Endothelial cell of umbilical vein (primary cell): ENCODE data around the gene EYS. TPM values are rescaled to one million over a fixed set of nuclear protein-coding genes. Genes with fewer than 3 reads are reported as not detected.

Experiments used
- BruUV-seq: library from RNA; stranded (reverse); fragments of 400-500 nt; replicated peaks from 2 replicates; lab custom pipeline; 2021; lab: Mats Ljungman, UMichigan
- CTCF ChIA-PET: fragments of 300-600, 350-600 bp; sonication (Branson Sonifier 250); formaldehyde crosslinking; loops from one replicate; lab custom pipeline; 2021; ENCODE audit warnings: antibody characterized with exemption, inconsistent platforms; lab: Charles Lee
- POLR2A ChIA-PET: fragments of 300-600, 350-600 bp; sonication (Branson Sonifier 250); formaldehyde crosslinking; loops from one replicate; lab custom pipeline; 2021; ENCODE audit warnings: antibody characterized with exemption, inconsistent platforms; lab: Charles Lee
- DNase-seq: peaks from one replicate; pipeline ENCODE4 v3.0.0-alpha.2; 2011; ENCODE audit warnings: low read depth, low spot score
- FAIRE-seq: peaks from 2 replicates; lab custom pipeline; 2011; peaks lifted over from hg19 to GRCh38; lab: Jason Lieb, UNC
- H2AFZ ChIP-seq: 2 replicates; pipeline ENCODE4 v1.6.0; 2012; ENCODE audit warnings: low read depth, low read length, control low read depth, inconsistent platforms
- H3K27ac ChIP-seq: 2 replicates; pipeline ENCODE4 v1.5.1; 2011; ENCODE audit warnings: low read depth, mild to moderate bottlenecking, control low read depth, low read length, moderate library complexity; ENCODE audit not compliant: insufficient read depth
- H3K27me3 ChIP-seq, 2 experiments: 2 replicates each; pipeline versions ENCODE4 v1.6.0 to v1.6.1; 2011; ENCODE audit warnings: low read length in 2 of 2, mixed read lengths in 1 of 2; ENCODE audit not compliant: control insufficient read depth in 2 of 2, insufficient read depth in 2 of 2
- H3K36me3 ChIP-seq, 2 experiments: 2 replicates in 1 of 2; 3 replicates in 1 of 2; pipeline ENCODE4 v1.5.1; 2011; ENCODE audit warnings: low read length in 2 of 2, mild to moderate bottlenecking in 1 of 2, moderate library complexity in 1 of 2; ENCODE audit not compliant: control insufficient read depth in 2 of 2, insufficient read depth in 2 of 2; ENCODE audit errors: extremely low read depth in 1 of 2
- H3K4me1 ChIP-seq: 3 replicates; pipeline ENCODE4 v1.5.1; 2011; ENCODE audit warnings: mild to moderate bottlenecking, low read length; ENCODE audit not compliant: control insufficient read depth, insufficient read depth; ENCODE audit errors: extremely low read depth
- H3K4me2 ChIP-seq: 2 replicates; pipeline ENCODE4 v1.6.1; 2011; ENCODE audit warnings: low read length, control low read depth, mixed read lengths; ENCODE audit not compliant: insufficient read depth
- H3K4me3 ChIP-seq, 3 experiments: fragments of 200-600 bp in 1 of 3; sonication (generic), shearing (Covaris generic) in 1 of 3; replicated peaks in 1 of 3; 2 replicates each; pipeline ENCODE4 v1.5.1; 2011 to 2016; ENCODE audit warnings: control low read depth in 3 of 3, low read length in 3 of 3, mild to moderate bottlenecking in 2 of 3, inconsistent platforms in 1 of 3, low read depth in 1 of 3, moderate library complexity in 1 of 3; ENCODE audit not compliant: insufficient read depth in 1 of 3
- H3K79me2 ChIP-seq: 2 replicates; pipeline ENCODE4 v1.6.0; 2012; ENCODE audit warnings: low read length, inconsistent platforms; ENCODE audit not compliant: control insufficient read depth, insufficient read depth
- H3K9ac ChIP-seq: replicated peaks from 2 replicates; pipeline ENCODE3; 2011; ENCODE audit warnings: low read length, control low read depth; ENCODE audit not compliant: insufficient read depth; ENCODE audit errors: extremely low read depth
- H3K9me1 ChIP-seq: replicated peaks from 3 replicates; pipeline ENCODE4 v1.6.0; 2011; ENCODE audit warnings: mild to moderate bottlenecking, low read length; ENCODE audit not compliant: control insufficient read depth, insufficient read depth; ENCODE audit errors: extremely low read depth
- H3K9me3 ChIP-seq: replicated peaks from 2 replicates; pipeline ENCODE4 v1.5.1; 2012; ENCODE audit warnings: low read length, inconsistent platforms; ENCODE audit not compliant: control insufficient read depth, insufficient read depth
- H4K20me1 ChIP-seq: replicated peaks from 2 replicates; pipeline ENCODE3; 2011; ENCODE audit warnings: mild to moderate bottlenecking, low read length; ENCODE audit not compliant: control insufficient read depth, insufficient read depth; ENCODE audit errors: extremely low read depth
- EZH2 ChIP-seq: IDR thresholded peaks from 2 replicates; pipeline ENCODE4 v1.6.1; 2012; ENCODE audit warnings: borderline replicate concordance, low read depth, mild to moderate bottlenecking, moderate library complexity, low read length, inconsistent platforms; ENCODE audit not compliant: severe bottlenecking
- FOS ChIP-seq: IDR thresholded peaks from 2 replicates; pipeline ENCODE4 v1.6.1; 2011; ENCODE audit warnings: mild to moderate bottlenecking, low read length, moderate library complexity, borderline replicate concordance; ENCODE audit not compliant: insufficient read depth
- GATA2 ChIP-seq: IDR thresholded peaks from 2 replicates; pipeline ENCODE4 v1.7.0; 2011; ENCODE audit warnings: low read depth, mild to moderate bottlenecking, moderate library complexity, mixed read lengths, low read length; ENCODE audit not compliant: insufficient read length, insufficient read depth
- JUN ChIP-seq: IDR thresholded peaks from 2 replicates; pipeline ENCODE4 v1.6.1; 2011; ENCODE audit warnings: borderline replicate concordance, low read depth; ENCODE audit not compliant: insufficient read length, insufficient read depth
- MYC ChIP-seq: IDR thresholded peaks from one replicate; pipeline ENCODE4 v1.6.1; 2011; ENCODE audit warnings: mild to moderate bottlenecking, low read depth, low read length
- POLR2A ChIP-seq: IDR thresholded peaks from 2 replicates; pipeline ENCODE4 v1.6.1; 2012; ENCODE audit warnings: low read depth, mild to moderate bottlenecking, control low read depth, low read length
- POLR2AphosphoS5 ChIP-seq: IDR thresholded peaks from 2 replicates; pipeline ENCODE4 v1.6.1; 2012; ENCODE audit warnings: low read depth, mild to moderate bottlenecking, control low read depth, low read length, moderate library complexity; ENCODE audit not compliant: insufficient read depth
- dilution Hi-C: fragments of 300-500 bp; cut with MboI; formaldehyde crosslinking; loops from one replicate; pipeline ENCODE4 v1.15.0; 2019; ENCODE audit warnings: low sequenced_read_pairs; ENCODE audit not compliant: extremely low pct_ligation_motif_present
- intact Hi-C: fragments of 100-400 bp; cut with micrococcal nuclease; formaldehyde crosslinking; loops from one replicate; pipeline ENCODE4 v1.10.0; 2022
- polyA plus RNA-seq, 4 experiments: library from polyadenylated mRNA; depleted of rRNA in 3 of 4; stranded (reverse) in 3 of 4; unstranded in 1 of 4; fragments of >200 nt; gene quantifications; 2 replicates each; pipeline versions ENCODE4 v1.2.1 to v1.2.3, GENCODE V29; 2011 to 2012; ENCODE audit warnings: missing spikeins in 1 of 4
- total RNA-seq: library from RNA; stranded (reverse); gene quantifications from 2 replicates; pipeline ENCODE4 v1.2.3, GENCODE V29; 2021
- TF ChIP-seq, protein P1 (sequence below), 2 donors: IDR thresholded peaks; 1 replicate in 1 of 2; 2 replicates in 1 of 2; pipeline ENCODE4 v1.5.1; 2011; ENCODE audit warnings: low read length in 2 of 2, mild to moderate bottlenecking in 2 of 2, moderate library complexity in 2 of 2, control low read depth in 1 of 2, inconsistent platforms in 1 of 2, low read depth in 1 of 2; ENCODE audit not compliant: insufficient read depth in 1 of 2; ENCODE audit errors: extremely low read depth in 1 of 2
- TF ChIP-seq, protein P2 (sequence below): IDR thresholded peaks from 2 replicates; pipeline ENCODE4 v1.6.1; 2011; ENCODE audit not compliant: insufficient read depth, insufficient read length

Gene EYS
- total and polyA plus RNA-seq, 2 donors (not counting 3 experiments of a cell fraction or from before 2014, with no cell fraction given): 0.01 to 0.27 TPM

DNA sequence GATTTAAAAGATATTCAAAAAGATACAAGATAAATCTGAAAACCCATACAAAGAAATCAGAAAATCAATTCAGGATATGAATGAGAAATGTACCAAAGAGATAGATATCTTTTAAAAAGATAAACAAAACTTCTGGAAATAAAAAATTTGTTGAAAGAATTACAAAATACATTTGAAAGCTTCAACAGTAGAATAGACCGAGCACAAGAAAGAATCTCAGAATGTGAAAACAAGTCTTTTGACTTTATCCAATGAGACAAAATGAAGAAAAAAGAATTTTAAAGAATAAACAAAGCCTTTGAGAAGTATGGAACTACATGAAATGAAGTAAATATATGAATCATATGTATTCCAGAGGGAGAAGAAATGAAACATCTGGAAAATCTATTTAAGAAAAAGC lies 1011.0 kb downstream of the EYS start:
- Histone ChIP-seq H2AFZ (no peak overlapping the region), H3K27me3 (no peaks in the 10 kb centered on the region), H3K9ac (no peak overlapping the region), H3K9me1 (no peaks in the 10 kb centered on the region), H3K27ac (no peak overlapping the region), H3K4me1 (no peaks in the 10 kb centered on the region), H3K79me2 (no peaks in the 10 kb centered on the region), H4K20me1 (no peaks in the 10 kb centered on the region), H3K9me3 (no peaks in the 10 kb centered on the region), H3K4me2 (no peak overlapping the region), H3K36me3 (no peaks in the 10 kb centered on the region), H3K4me3 (no peak overlapping the region)
- CTCF ChIA-PET: no interaction called here
- no TSS peak for BruUV-seq
- DNase-seq (no peak), FAIRE-seq (no peak)
- dilution Hi-C loops (no loop called here), intact Hi-C loops (no loop called here)
- TF ChIP-seq FOS (no peak), POLR2AphosphoS5 (no peak), GATA2 (no peak), EZH2 (no peak), MYC (no peak), JUN (no peak), POLR2A (no peak)
- TF ChIP-seq, protein P1, sequence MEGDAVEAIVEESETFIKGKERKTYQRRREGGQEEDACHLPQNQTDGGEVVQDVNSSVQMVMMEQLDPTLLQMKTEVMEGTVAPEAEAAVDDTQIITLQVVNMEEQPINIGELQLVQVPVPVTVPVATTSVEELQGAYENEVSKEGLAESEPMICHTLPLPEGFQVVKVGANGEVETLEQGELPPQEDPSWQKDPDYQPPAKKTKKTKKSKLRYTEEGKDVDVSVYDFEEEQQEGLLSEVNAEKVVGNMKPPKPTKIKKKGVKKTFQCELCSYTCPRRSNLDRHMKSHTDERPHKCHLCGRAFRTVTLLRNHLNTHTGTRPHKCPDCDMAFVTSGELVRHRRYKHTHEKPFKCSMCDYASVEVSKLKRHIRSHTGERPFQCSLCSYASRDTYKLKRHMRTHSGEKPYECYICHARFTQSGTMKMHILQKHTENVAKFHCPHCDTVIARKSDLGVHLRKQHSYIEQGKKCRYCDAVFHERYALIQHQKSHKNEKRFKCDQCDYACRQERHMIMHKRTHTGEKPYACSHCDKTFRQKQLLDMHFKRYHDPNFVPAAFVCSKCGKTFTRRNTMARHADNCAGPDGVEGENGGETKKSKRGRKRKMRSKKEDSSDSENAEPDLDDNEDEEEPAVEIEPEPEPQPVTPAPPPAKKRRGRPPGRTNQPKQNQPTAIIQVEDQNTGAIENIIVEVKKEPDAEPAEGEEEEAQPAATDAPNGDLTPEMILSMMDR (IDR thresholded peaks at IDR 0.05; ENCODE audit: extremely low read depth in 1 of 2, insufficient read depth in 1 of 2, low read depth in 1 of 2, low read length in 2 of 2): no peak
- TF ChIP-seq, protein P2, sequence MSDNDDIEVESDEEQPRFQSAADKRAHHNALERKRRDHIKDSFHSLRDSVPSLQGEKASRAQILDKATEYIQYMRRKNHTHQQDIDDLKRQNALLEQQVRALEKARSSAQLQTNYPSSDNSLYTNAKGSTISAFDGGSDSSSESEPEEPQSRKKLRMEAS: no peak
- POLR2A ChIA-PET: no interaction called here
